ENCODE data around the gene PTPRT. TPM values are rescaled to one million over a fixed set of nuclear protein-coding genes. Genes with fewer than 3 reads are reported as not detected.

Gene PTPRT
- total RNA-seq, 1 experiment from 2014 or later = 0.13 TPM

- H2BK15ac ChIP-seq (ENCODE audit: low read depth, low read length) = no peak overlapping the region
- H2AFZ ChIP-seq (ENCODE audit: low read length) = no peak overlapping the region
- no peak overlapping the region for H4K5ac ChIP-seq (ENCODE audit: insufficient read length, low read depth, low read length)
- Mint-ChIP-seq H3K27me3 (ENCODE audit: low read depth) (peaks cover 2% of the 10 kb centered on the region; the same call in 1 of the 2 replicates), H3K4me3 (no peak overlapping the region), H3K36me3 (ENCODE audit: insufficient read depth in 1 of 3, low read depth in 3 of 3) (no peaks in the 10 kb centered on the region), H3K27ac (no peak overlapping the region), H3K4me1 (peaks cover 6 to 10% of the 10 kb centered on the region in 2 experiments), H3K9me3 (no peaks in the 10 kb centered on the region)
- H3K4ac ChIP-seq (ENCODE audit: low read depth, low read length) = no peak overlapping the region
- no peak overlapping the region for H3K14ac ChIP-seq (ENCODE audit: insufficient read depth, low read length)
- H2BK120ac ChIP-seq (ENCODE audit: low read depth, low read length, poor library complexity, severe bottlenecking) = no peak overlapping the region
- H3K9me3 ChIP-seq (ENCODE audit: control insufficient read depth, low read depth, low read length) = no peaks in the 10 kb centered on the region
- no peak overlapping the region for H4K8ac ChIP-seq (replicated peaks; ENCODE audit: insufficient read length, low read depth, low read length)
- H3K79me1 ChIP-seq (ENCODE audit: insufficient read depth, low read depth, low read length, poor library complexity, severe bottlenecking) = no peaks in the 10 kb centered on the region
- no peak overlapping the region for H3K4me2 ChIP-seq (ENCODE audit: insufficient read depth, insufficient read length, low read length)
- WGBS (ENCODE audit: extremely low coverage, insufficient read length, low lambda C conversion rate) = no CpG with 5 or more reads among the region's 3 CpGs
- no peak overlapping the region for H3K9ac ChIP-seq (ENCODE audit: extremely low read depth, insufficient read length, low read length)
- no peak overlapping the region for H3K56ac ChIP-seq (ENCODE audit: insufficient read length, low read depth, low read length)
- no peaks in the 10 kb centered on the region for H3K4me1 ChIP-seq (ENCODE audit: insufficient read depth, low read length)
- H3K27ac ChIP-seq (ENCODE audit: insufficient read length, low read depth, low read length) = no peak overlapping the region
- no peak overlapping the region for H2BK20ac ChIP-seq (ENCODE audit: low read depth, low read length, poor library complexity, severe bottlenecking)
- H4K20me1 ChIP-seq (ENCODE audit: control insufficient read depth, insufficient read depth, insufficient read length) = no peaks in the 10 kb centered on the region
- no peaks in the 10 kb centered on the region for H3K23me2 ChIP-seq (ENCODE audit: insufficient read length, low read depth, low read length, poor library complexity, severe bottlenecking)
- no peaks in the 10 kb centered on the region for H3K27me3 ChIP-seq (ENCODE audit: insufficient read depth, low read length)
- no peak overlapping the region for H3T11ph ChIP-seq (ENCODE audit: low read length)
- no peak overlapping the region for H3K23ac ChIP-seq (ENCODE audit: insufficient read length, low read depth, low read length)
- no peak overlapping the region for H2BK5ac ChIP-seq (ENCODE audit: insufficient read length, low read length)
- H2BK12ac ChIP-seq (ENCODE audit: insufficient read length, low read depth, low read length) = no peak overlapping the region
- no peak for DNase-seq
- no peaks in the 10 kb centered on the region for H3K79me2 ChIP-seq (ENCODE audit: insufficient read depth, low read length)
- H4K91ac ChIP-seq (ENCODE audit: insufficient read length, low read depth, low read length) = no peak overlapping the region
- no peak overlapping the region for H2AK5ac ChIP-seq (ENCODE audit: insufficient read length, low read length)
- H3K18ac ChIP-seq (ENCODE audit: insufficient read length, low read depth, low read length) = no peak overlapping the region
- TF ChIP-seq, protein P1, sequence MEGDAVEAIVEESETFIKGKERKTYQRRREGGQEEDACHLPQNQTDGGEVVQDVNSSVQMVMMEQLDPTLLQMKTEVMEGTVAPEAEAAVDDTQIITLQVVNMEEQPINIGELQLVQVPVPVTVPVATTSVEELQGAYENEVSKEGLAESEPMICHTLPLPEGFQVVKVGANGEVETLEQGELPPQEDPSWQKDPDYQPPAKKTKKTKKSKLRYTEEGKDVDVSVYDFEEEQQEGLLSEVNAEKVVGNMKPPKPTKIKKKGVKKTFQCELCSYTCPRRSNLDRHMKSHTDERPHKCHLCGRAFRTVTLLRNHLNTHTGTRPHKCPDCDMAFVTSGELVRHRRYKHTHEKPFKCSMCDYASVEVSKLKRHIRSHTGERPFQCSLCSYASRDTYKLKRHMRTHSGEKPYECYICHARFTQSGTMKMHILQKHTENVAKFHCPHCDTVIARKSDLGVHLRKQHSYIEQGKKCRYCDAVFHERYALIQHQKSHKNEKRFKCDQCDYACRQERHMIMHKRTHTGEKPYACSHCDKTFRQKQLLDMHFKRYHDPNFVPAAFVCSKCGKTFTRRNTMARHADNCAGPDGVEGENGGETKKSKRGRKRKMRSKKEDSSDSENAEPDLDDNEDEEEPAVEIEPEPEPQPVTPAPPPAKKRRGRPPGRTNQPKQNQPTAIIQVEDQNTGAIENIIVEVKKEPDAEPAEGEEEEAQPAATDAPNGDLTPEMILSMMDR (conservative IDR thresholded peaks at IDR 0.05) = no peak
Measured at GRCh38 chr20:42484335-42484734, 705.4 kb downstream of the PTPRT start.
